Measurements from ENCODE around the gene ADAT3.

GRCh38 chr19:1936430-1936829, 31.2 kb downstream of the ADAT3 start:
- no peak for TF ChIP-seq CTCF (IDR thresholded peaks at IDR 0.05)
- no peak for TF ChIP-seq POLR2A (IDR thresholded peaks at IDR 0.05)
